ENCODE data around the gene BDKRB1. TPM values are rescaled to one million over a fixed set of nuclear protein-coding genes. Genes with fewer than 3 reads are reported as not detected.

BDKRB1 gene
- polyA plus RNA-seq, 3 donors = 0.19 to 0.26 (median 0.24) TPM

Other genes with a start within 250 kb of the BDKRB1 start
- gene C14orf132, start 216.8 kb upstream of the BDKRB1 start, polyA plus RNA-seq (ENCODE audit: insufficient read length in 3 of 3) = 10 to 100 TPM; 31.1 to 33.6 (median 31.9) TPM
- 1 to 10 TPM; 3.3 to 4.2 (median 3.6) TPM for gene BDKRB2, start 51.4 kb upstream of the BDKRB1 start, polyA plus RNA-seq (ENCODE audit: insufficient read length in 3 of 3)
- gene ATG2B, start 107.1 kb downstream of the BDKRB1 start, polyA plus RNA-seq (ENCODE audit: insufficient read length in 3 of 3) = 10 to 100 TPM; 25.1 to 28.4 (median 28.1) TPM
- gene GSKIP, start 107.3 kb downstream of the BDKRB1 start, polyA plus RNA-seq (ENCODE audit: insufficient read length in 3 of 3) = 10 to 100 TPM; 32.4 to 40.4 (median 37.6) TPM
- gene AK7, start 135.9 kb downstream of the BDKRB1 start, polyA plus RNA-seq (ENCODE audit: insufficient read length in 3 of 3) = 1 to 10 TPM; 5.3 to 5.8 (median 5.5) TPM
- 100 to 1,000 TPM; 208 to 215 (median 214) TPM for gene PAPOLA, start 246.2 kb downstream of the BDKRB1 start, polyA plus RNA-seq (ENCODE audit: insufficient read length in 3 of 3)